GM21717 (cell line): ENCODE measurements around the gene ADAMTS9.

Experiments
- ATAC-seq: cut with Tn5 transposase; IDR thresholded peaks from one replicate; pipeline ENCODE4 v1.9.1; 2021; ENCODE audit warnings: mild to moderate bottlenecking, moderate library complexity; ENCODE audit not compliant: unreplicated experiment

ADAMTS9 gene

GRCh38 chr3:64578062-64578770 is 109.6 kb downstream of the ADAMTS9 start:
- ATAC-seq, result no peak

- ATAC-seq, result no peak
These were observed 111.5 kb downstream of the ADAMTS9 start for GRCh38 chr3:64576211-64576775.

- ATAC-seq, result peak; percentile 87
These were observed 112.5 kb downstream of the ADAMTS9 start for GRCh38 chr3:64575211-64575844.

GRCh38 chr3:64574194-64574593 is 113.6 kb downstream of the ADAMTS9 start:
- no peak for ATAC-seq

GRCh38 chr3:64571982-64572381 is 115.8 kb downstream of the ADAMTS9 start:
- ATAC-seq, result no peak

GRCh38 chr3:64568895-64569517 is 118.8 kb downstream of the ADAMTS9 start:
- no peak for ATAC-seq

- no peak for ATAC-seq
These were observed 120.9 kb downstream of the ADAMTS9 start for GRCh38 chr3:64566859-64567258.

GRCh38 chr3:64563751-64564150 is 124.0 kb downstream of the ADAMTS9 start:
- ATAC-seq, result no peak

GRCh38 chr3:64561868-64562267 is 125.9 kb downstream of the ADAMTS9 start:
- ATAC-seq, result no peak

- ATAC-seq, result no peak
These were observed 126.4 kb downstream of the ADAMTS9 start for GRCh38 chr3:64561325-64561843.

GRCh38 chr3:64560791-64561190 is 127.0 kb downstream of the ADAMTS9 start:
- no peak for ATAC-seq

GRCh38 chr3:64559588-64559987 is 128.2 kb downstream of the ADAMTS9 start:
- no peak for ATAC-seq

- ATAC-seq, result no peak
These were observed 131.8 kb downstream of the ADAMTS9 start for GRCh38 chr3:64556046-64556445.

GRCh38 chr3:64555351-64555750 is 132.4 kb downstream of the ADAMTS9 start:
- ATAC-seq, result no peak

- ATAC-seq, result no peak
These were observed 133.5 kb downstream of the ADAMTS9 start for GRCh38 chr3:64554096-64554920.

- no peak for ATAC-seq
These were observed 134.8 kb downstream of the ADAMTS9 start for GRCh38 chr3:64552966-64553365.

- no peak for ATAC-seq
These were observed 135.6 kb downstream of the ADAMTS9 start for GRCh38 chr3:64552160-64552559.

- ATAC-seq, result no peak
These were observed 136.1 kb downstream of the ADAMTS9 start for GRCh38 chr3:64551697-64552096.

- ATAC-seq, result no peak
These were observed 137.1 kb downstream of the ADAMTS9 start for GRCh38 chr3:64550745-64551144.

GRCh38 chr3:64549869-64550268 is 137.9 kb downstream of the ADAMTS9 start:
- ATAC-seq, result no peak
